Endometrium (tissue), 2 donors: ENCODE measurements around the gene BSPH1.
"Not testable (repeated sequence)": the region's sequence is repeated elsewhere in the genome, so short reads cannot be mapped to it uniquely, and the experiment has no call there.

Experiments
- FAIRE-seq: peaks from 2 replicates; lab custom pipeline; 2012; peaks lifted over from hg19 to GRCh38; lab: Jason Lieb, UNC
- donor health status: control.
- donor health status: control.

Gene BSPH1

GRCh38 chr19:47920107-47920506 is 71.9 kb downstream of the BSPH1 start:
- not testable (repeated sequence) for FAIRE-seq
